ENCODE measurements around the gene TCEAL9. TPM values are rescaled to one million over a fixed set of nuclear protein-coding genes. Genes with fewer than 3 reads are reported as not detected.
"Not testable (repeated sequence)": the region's sequence is repeated elsewhere in the genome, so short reads cannot be mapped to it uniquely, and the experiment has no call there.

TCEAL9 gene
- polyA plus RNA-seq (2013, experiment 1 of 2; ENCODE audit: insufficient read length), result 160 TPM
- polyA plus RNA-seq (2013, experiment 2 of 2; ENCODE audit: insufficient read length), result 150 TPM

GRCh38 chrX:103356130-103356798, at the start of gene TCEAL9:
Gene TCEAL9, plus strand, starts transcription at chrX:103356506. Its CDS starts 1,179 bp downstream, at chrX:103357685.
- DNase-seq, result peak; percentile 80

- DNase-seq, result no peak
These were observed 46.3 kb upstream of the TCEAL9 start for GRCh38 chrX:103309860-103310554.

- peak; percentile 1 for DNase-seq
These were observed 45.5 kb upstream of the TCEAL9 start, which contains the start of gene BEX2 for GRCh38 chrX:103310555-103311398. Gene BEX2, minus strand, starts transcription at chrX:103310990. Its CDS starts 1,014 bp downstream, at chrX:103309976.

GRCh38 chrX:103311399-103311780, 44.9 kb upstream of the TCEAL9 start:
- no peak for DNase-seq

- DNase-seq, result peak; percentile 42
These were observed 26.3 kb upstream of the TCEAL9 start, which contains the start of gene TCEAL7 for GRCh38 chrX:103329991-103330390. Gene TCEAL7, plus strand, starts transcription at chrX:103330239. Its CDS starts 1,165 bp downstream, at chrX:103331404.

- DNase-seq, result peak; percentile 22
These were observed 25.5 kb upstream of the TCEAL9 start for GRCh38 chrX:103330681-103331288.

- DNase-seq, result no peak
These were observed 17.6 kb upstream of the TCEAL9 start for GRCh38 chrX:103338663-103339062.

- DNase-seq, result peak; percentile 23
These were observed 13.2 kb upstream of the TCEAL9 start for GRCh38 chrX:103343105-103343504.

GRCh38 chrX:103344606-103345005, 11.7 kb upstream of the TCEAL9 start:
- DNase-seq, result no peak

- no peak for DNase-seq
These were observed 8.5 kb upstream of the TCEAL9 start for GRCh38 chrX:103347682-103348397.

- no peak for DNase-seq
These were observed 552 bp downstream of the TCEAL9 start for GRCh38 chrX:103356858-103357257.

GRCh38 chrX:103357871-103358270, 1.6 kb downstream of the TCEAL9 start:
- no peak for DNase-seq

- not testable (repeated sequence) for DNase-seq
These were observed 3.3 kb downstream of the TCEAL9 start for GRCh38 chrX:103359605-103360004.

- DNase-seq, result no peak
These were observed 3.8 kb downstream of the TCEAL9 start for GRCh38 chrX:103360092-103360491.

GRCh38 chrX:103360916-103361315, 4.6 kb downstream of the TCEAL9 start:
- DNase-seq, result no peak

GRCh38 chrX:103361798-103362197, 5.5 kb downstream of the TCEAL9 start:
- DNase-seq, result no peak

GRCh38 chrX:103362474-103362873, 6.2 kb downstream of the TCEAL9 start:
- peak; percentile 15 for DNase-seq

- no peak for DNase-seq
These were observed 6.7 kb downstream of the TCEAL9 start for GRCh38 chrX:103363046-103363445.

GRCh38 chrX:103367502-103367901, 11.2 kb downstream of the TCEAL9 start:
- DNase-seq, result no peak

- DNase-seq, result no peak
These were observed 13.2 kb downstream of the TCEAL9 start for GRCh38 chrX:103369479-103369878.

GRCh38 chrX:103372886-103373285, 16.6 kb downstream of the TCEAL9 start:
- DNase-seq, result no peak

- no peak for DNase-seq
These were observed 17.3 kb downstream of the TCEAL9 start for GRCh38 chrX:103373581-103373980.

All from fibroblast of skin of abdomen (primary cell).